A549 treated with CORT108297 at 1 μM for 4 hours (cell line): ENCODE data around the gene LMNTD2. TPM values are rescaled to one million over a fixed set of nuclear protein-coding genes. Genes with fewer than 3 reads are reported as not detected.

Experiments
- total RNA-seq: library from RNA; stranded (reverse); fragments of 200-300 nt; extraction: Qiagen RNA extraction; gene quantifications from 5 replicates; pipeline ENCODE4 v1.2.3, GENCODE V29; 2022

Gene LMNTD2, protein sequence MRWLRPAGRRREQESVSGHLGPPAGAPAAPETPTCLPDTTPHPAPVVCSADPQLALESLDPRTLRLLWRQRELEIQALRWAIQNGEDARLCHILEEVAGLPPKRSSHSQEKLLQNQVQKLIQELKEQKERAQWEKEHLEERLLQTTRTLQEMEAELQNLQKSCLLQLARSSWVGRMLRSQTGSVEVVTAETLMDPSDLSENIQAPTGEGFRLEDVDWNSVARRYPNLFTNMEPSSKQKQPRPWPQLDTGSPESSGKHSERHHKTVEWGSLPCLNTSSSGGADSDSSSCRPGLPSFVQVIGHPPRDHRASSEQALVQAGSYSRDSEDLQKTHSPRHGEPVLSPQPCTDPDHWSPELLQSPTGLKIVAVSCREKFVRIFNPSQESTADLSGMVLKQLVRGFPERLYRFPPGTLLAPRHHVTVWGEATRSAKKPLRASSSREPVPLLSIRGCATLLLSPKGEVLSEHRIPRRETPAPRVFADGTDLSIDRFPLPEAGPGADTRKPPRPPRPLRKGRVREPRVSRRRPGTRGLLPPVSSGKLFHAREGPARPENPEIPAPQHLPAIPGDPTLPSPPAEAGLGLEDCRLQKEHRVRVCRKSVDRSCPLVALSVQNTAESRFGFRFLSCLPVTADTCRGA
- 1.9 to 3.3 TPM (median 2.7 TPM) in 5 replicates for total RNA-seq

DNA sequence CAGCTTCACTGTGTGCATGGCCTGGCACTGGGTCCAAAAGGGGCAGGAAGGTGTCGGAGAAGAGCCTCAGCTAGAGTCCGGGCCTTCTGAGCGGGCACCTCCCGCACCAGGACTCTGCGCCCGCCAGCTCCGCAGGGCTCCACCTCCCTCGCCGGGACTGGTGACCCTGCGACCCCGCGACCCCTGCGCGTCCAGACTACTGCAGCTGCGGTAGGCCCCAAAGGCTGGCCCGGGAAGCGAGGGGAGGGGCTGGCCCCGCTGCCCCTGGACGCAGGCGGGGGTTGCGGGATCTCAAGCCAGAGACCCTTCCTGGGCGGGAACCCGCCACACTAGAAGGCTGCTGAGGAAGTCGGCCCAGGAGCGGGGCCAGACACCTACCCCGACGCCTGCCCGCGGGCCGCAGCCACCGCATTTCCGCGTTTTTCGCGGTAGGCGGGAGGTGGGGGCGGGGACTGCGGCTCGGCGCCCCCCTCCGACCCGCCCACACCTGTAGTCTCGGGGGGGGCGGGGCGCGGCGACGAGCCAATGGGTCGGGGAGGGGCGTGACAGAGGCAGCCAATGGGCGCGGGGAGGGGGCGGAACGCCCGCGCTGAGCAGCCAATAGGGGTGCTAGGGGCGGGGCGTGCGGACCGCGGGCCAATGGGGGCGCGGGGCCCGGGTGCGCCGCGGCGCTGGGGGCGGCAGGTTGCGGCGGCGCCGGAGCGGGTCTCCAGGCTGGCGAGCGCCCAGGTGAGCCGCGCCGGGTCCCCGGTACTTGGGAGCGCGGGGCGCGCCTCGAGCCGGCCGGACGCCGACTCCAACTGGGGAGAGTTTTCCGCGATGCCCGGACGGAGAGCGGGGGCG lies at the start of gene LMNTD2, which contains the start of gene RASSF7:
Gene LMNTD2, minus strand, starts transcription at position 434 of the 843 bp plus-strand sequence. Its CDS starts 22 bp downstream, at position 412.
Gene RASSF7, plus strand, starts transcription at position 666 of the 843 bp plus-strand sequence. CDS start 799 bp downstream, outside the sequence.

DNA sequence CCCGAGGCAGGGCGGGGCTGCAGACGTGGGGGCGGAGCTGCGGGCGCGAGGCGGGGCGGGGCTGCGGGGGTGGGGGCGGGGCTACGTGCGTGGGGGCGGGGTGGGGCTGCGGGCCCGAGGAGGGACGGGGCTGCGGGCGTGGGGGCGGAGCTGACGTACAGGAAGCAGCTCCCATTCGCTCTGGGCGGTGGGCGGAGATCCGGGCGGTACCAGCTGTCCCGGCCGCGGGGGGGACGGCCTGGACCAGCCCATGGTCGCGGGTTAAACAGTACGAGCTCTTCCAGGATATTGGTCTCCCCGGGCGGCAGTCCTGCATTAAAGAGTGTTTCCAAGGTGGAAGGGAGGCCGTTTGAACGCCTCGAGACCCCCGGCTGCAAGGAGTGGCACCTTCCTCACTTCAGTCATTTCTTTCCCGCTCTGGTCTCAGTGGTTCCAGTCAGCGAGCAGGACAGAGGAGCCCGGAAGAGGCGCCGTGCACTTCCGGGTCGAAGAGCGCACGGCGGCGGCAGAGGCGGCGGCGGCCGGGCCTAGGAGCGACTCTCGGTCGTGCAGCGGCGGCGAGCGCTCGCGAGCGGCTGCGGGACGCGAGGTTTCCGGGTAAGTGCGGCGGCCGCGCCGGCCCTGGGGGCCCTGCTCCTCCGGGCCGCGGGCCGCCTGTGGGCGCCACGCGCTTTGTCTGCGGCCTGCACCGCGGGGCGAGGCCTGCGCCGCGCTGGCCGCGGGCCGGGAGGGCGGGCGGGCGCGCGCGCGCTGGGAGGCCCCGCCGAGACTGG lies 15.6 kb upstream of the LMNTD2 start, which contains the start of gene PHRF1:
Gene PHRF1, plus strand, starts transcription at position 475 of the 773 bp plus-strand sequence. CDS start 5,043 bp downstream, outside the sequence.

GRCh38 chr11:536841-537621 lies 23.5 kb downstream of the LMNTD2 start, which contains the start of gene LRRC56:
TSS of gene LRRC56 (plus strand) at chr11:537527. CDS start at chr11:540685, 3,158 bp downstream.

GRCh38 chr11:535519-536454 lies 24.8 kb downstream of the LMNTD2 start, which contains the start of gene HRAS:
TSS of gene HRAS (minus strand) at chr11:535576.

DNA sequence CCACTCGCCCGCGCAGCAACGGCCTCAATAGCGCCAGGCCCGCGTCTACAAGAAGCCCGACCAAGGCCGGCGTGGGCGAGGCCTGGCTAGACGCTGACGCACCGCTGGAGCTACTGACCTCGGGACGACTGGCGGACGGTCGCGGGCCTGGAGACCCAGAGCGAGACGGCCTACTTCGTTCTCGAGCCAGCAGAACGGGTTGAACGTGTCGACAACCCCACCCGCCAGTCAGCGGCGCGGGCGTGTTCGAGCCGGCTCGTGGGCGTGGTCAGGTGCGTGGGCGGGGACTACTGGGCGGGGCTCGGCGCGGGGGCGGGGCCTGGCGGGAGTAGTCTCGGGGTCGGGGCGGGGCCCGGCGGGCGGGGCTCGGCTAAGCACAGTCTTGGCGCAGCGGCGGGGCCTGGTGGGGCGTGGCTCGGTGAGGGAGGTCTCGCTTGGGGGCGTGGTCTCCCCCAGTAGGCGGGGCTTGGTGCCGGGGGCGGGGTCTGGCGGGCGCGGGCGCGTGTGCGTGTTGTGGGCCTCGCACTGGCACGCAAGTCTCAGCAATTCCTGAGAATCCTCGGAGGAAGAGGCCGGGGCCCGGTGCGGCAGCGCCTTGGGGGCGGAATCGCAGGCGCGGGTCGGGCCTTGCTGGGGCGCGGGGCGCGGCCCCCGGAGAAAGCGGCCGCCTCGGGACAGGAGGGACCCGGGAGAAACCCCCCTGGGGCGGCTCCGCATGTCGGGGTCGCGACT lies 53.4 kb downstream of the LMNTD2 start, which contains the start of gene RNH1:
Gene RNH1, minus strand, starts transcription at position 248 of the 732 bp plus-strand sequence. CDS start 5,080 bp downstream, outside the sequence.

Other genes with a start within 250 kb of the LMNTD2 start
- gene IFITM1, start 246.7 kb downstream of the LMNTD2 start, total RNA-seq: 0.22 to 0.64 TPM (median 0.39 TPM) in 5 replicates
- gene IFITM3, start 239.9 kb downstream of the LMNTD2 start, total RNA-seq: 18.8 to 35.6 TPM (median 29.9 TPM) in 5 replicates
- 11.1 to 25.3 TPM (median 20.4 TPM) in 5 replicates for gene B4GALNT4, start 191.2 kb downstream of the LMNTD2 start, total RNA-seq
- gene PKP3, start 166.5 kb downstream of the LMNTD2 start, total RNA-seq: 26.3 to 41.8 TPM (median 39.9 TPM) in 5 replicates
- gene SIGIRR, start 145.7 kb downstream of the LMNTD2 start, total RNA-seq: 55.4 to 103 TPM (median 98.4 TPM) in 5 replicates
- gene ANO9, start 118.7 kb downstream of the LMNTD2 start, total RNA-seq: 0.55 to 1.8 TPM (median 1.0 TPM) in 5 replicates
- gene PTDSS2, start 110.5 kb downstream of the LMNTD2 start, total RNA-seq: 35.2 to 48.7 TPM (median 46.0 TPM) in 5 replicates
- gene RNH1, start 53.5 kb downstream of the LMNTD2 start, total RNA-seq: 128 to 190 TPM (median 178 TPM) in 5 replicates
- 97.4 to 162 TPM (median 151 TPM) in 5 replicates for gene HRAS, start 25.2 kb downstream of the LMNTD2 start, total RNA-seq
- 0.45 to 0.93 TPM (median 0.75 TPM) in 5 replicates for gene LRRC56, start 23.2 kb downstream of the LMNTD2 start, total RNA-seq
- 35.3 to 47.8 TPM (median 43.4 TPM) in 5 replicates for gene RASSF7, start 232 bp upstream of the LMNTD2 start, total RNA-seq
- 26.7 to 35.3 TPM (median 34.8 TPM) in 5 replicates for gene PHRF1, start 15.7 kb upstream of the LMNTD2 start, total RNA-seq
- gene IRF7, start 55.2 kb upstream of the LMNTD2 start, total RNA-seq: 4.1 to 7.8 TPM (median 7.0 TPM) in 5 replicates
- 0.03 to 0.08 TPM in 2 of 5 replicates, not detected in the others for gene CDHR5, start 64.2 kb upstream of the LMNTD2 start, total RNA-seq
- gene SCT, start 66.4 kb upstream of the LMNTD2 start, total RNA-seq: not detected in 5 replicates
- 0.15 to 0.39 TPM (median 0.22 TPM) in 5 replicates for gene DRD4, start 76.5 kb upstream of the LMNTD2 start, total RNA-seq
- 27.2 to 37.0 TPM (median 33.8 TPM) in 5 replicates for gene DEAF1, start 134.5 kb upstream of the LMNTD2 start, total RNA-seq
- 9.2 to 11.6 TPM (median 11.3 TPM) in 5 replicates for gene TMEM80, start 135.1 kb upstream of the LMNTD2 start, total RNA-seq
- 77.4 to 139 TPM (median 122 TPM) in 5 replicates for gene EPS8L2, start 145.5 kb upstream of the LMNTD2 start, total RNA-seq
- gene TALDO1, start 186.7 kb upstream of the LMNTD2 start, total RNA-seq: 416 to 454 TPM (median 423 TPM) in 5 replicates
- gene GATD1, start 216.7 kb upstream of the LMNTD2 start, total RNA-seq: 37.0 to 53.7 TPM (median 49.1 TPM) in 5 replicates
- 1.4 to 2.7 TPM (median 2.0 TPM) in 5 replicates for gene CEND1, start 229.4 kb upstream of the LMNTD2 start, total RNA-seq
- gene SLC25A22, start 237.5 kb upstream of the LMNTD2 start, total RNA-seq: 23.7 to 39.6 TPM (median 37.1 TPM) in 5 replicates
- 8.7 to 17.7 TPM (median 16.6 TPM) in 5 replicates for gene PIDD1, start 244.5 kb upstream of the LMNTD2 start, total RNA-seq
- 1,648 to 2,773 TPM (median 2,446 TPM) in 5 replicates for gene RPLP2, start 249.2 kb upstream of the LMNTD2 start, total RNA-seq